Lower lobe of right lung (tissue), 2 donors: ENCODE data around the gene IFT122. TPM values are rescaled to one million over a fixed set of nuclear protein-coding genes. Genes with fewer than 3 reads are reported as not detected.

Experiments
- ATAC-seq, 2 donors: fragments of 200-7000 bp; cut with Tn5 transposase; one replicate each; pipeline ENCODE4 v1.9.1; 2020 to 2022; ENCODE audit warnings: mild to moderate bottlenecking in 2 of 2, moderate library complexity in 2 of 2
- DNase-seq: peaks from one replicate; pipeline ENCODE4 v3.0.0-alpha.2; 2020
- H3K27ac ChIP-seq: fragments of 200-600 bp; one replicate; pipeline ENCODE4 v1.8.0; 2022
- H3K27me3 ChIP-seq: fragments of 200-600 bp; one replicate; pipeline ENCODE4 v1.8.0; 2022; ENCODE audit warnings: low read depth
- H3K36me3 ChIP-seq: fragments of 200-600 bp; one replicate; pipeline ENCODE4 v1.8.0; 2022; ENCODE audit warnings: mild to moderate bottlenecking
- H3K4me1 ChIP-seq: fragments of 200-600 bp; one replicate; pipeline ENCODE4 v1.8.0; 2022
- H3K4me3 ChIP-seq: fragments of 200-600 bp; one replicate; pipeline ENCODE4 v1.8.0; 2022; ENCODE audit warnings: mild to moderate bottlenecking
- H3K9me3 ChIP-seq: fragments of 200-600 bp; one replicate; pipeline ENCODE4 v1.8.0; 2022
- intact Hi-C: fragments of 100-400 bp; cut with DNase I; formaldehyde crosslinking; loops from one replicate; pipeline ENCODE4 v1.11.0; 2022
- total RNA-seq: library from RNA; stranded (reverse); fragmentation: NEBNext Ultra II Directional; extraction: Animal tissue kit (Norgen Biotek cat#: 25700); gene quantifications from one replicate; pipeline ENCODE4 v1.2.1, GENCODE V29; 2021
- TF ChIP-seq, protein P1 (sequence below): fragments of 200-600 bp; IDR thresholded peaks from one replicate; pipeline ENCODE4 v1.8.0; 2022; ENCODE audit warnings: antibody characterized with exemption, mild to moderate bottlenecking
- donor health status: DM: no; HTN: yes; CAD: no; lungs with severe emphysema.

The IFT122 gene
- total RNA-seq, 1 donor from 2014 or later, result 29.9 TPM

- Histone ChIP-seq H3K4me1 (peaks cover 87% of the 10 kb centered on the region), H3K4me3 (no peak overlapping the region), H3K27ac (peak overlapping the region; percentile 43), H3K27me3 (no peaks in the 10 kb centered on the region), H3K9me3 (no peaks in the 10 kb centered on the region), H3K36me3 (peaks cover 95% of the 10 kb centered on the region)
- TF ChIP-seq, protein P1, sequence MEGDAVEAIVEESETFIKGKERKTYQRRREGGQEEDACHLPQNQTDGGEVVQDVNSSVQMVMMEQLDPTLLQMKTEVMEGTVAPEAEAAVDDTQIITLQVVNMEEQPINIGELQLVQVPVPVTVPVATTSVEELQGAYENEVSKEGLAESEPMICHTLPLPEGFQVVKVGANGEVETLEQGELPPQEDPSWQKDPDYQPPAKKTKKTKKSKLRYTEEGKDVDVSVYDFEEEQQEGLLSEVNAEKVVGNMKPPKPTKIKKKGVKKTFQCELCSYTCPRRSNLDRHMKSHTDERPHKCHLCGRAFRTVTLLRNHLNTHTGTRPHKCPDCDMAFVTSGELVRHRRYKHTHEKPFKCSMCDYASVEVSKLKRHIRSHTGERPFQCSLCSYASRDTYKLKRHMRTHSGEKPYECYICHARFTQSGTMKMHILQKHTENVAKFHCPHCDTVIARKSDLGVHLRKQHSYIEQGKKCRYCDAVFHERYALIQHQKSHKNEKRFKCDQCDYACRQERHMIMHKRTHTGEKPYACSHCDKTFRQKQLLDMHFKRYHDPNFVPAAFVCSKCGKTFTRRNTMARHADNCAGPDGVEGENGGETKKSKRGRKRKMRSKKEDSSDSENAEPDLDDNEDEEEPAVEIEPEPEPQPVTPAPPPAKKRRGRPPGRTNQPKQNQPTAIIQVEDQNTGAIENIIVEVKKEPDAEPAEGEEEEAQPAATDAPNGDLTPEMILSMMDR, result no peak
- ATAC-seq (no peak), DNase-seq (no peak)
- intact Hi-C loops, result no loop called here
Measured at GRCh38 chr3:129563332-129563731, 123.3 kb downstream of the IFT122 start.

- H3K9me3 ChIP-seq, result no peaks in the 10 kb centered on the region
- no peaks in the 10 kb centered on the region for H3K27me3 ChIP-seq
- intact Hi-C loops, result no loop called here
- H3K27ac ChIP-seq, result peak overlapping the region; percentile 43
- no peak overlapping the region for H3K4me3 ChIP-seq
- TF ChIP-seq, protein P1, result no peak
- DNase-seq (no peak), ATAC-seq (no peak)
- peaks cover 81% of the 10 kb centered on the region for H3K4me1 ChIP-seq
- H3K36me3 ChIP-seq, result peaks cover 95% of the 10 kb centered on the region
Measured at GRCh38 chr3:129563850-129564535, 124.0 kb downstream of the IFT122 start.

- Histone ChIP-seq H3K9me3 (no peaks in the 10 kb centered on the region), H3K4me3 (no peak overlapping the region), H3K27ac (peak overlapping the region; percentile 43), H3K4me1 (peaks cover 70% of the 10 kb centered on the region), H3K36me3 (peaks cover 95% of the 10 kb centered on the region), H3K27me3 (no peaks in the 10 kb centered on the region)
- ATAC-seq, result peak; percentile 4 to 25
- intact Hi-C loops, result no loop called here
- DNase-seq, result no peak
- TF ChIP-seq, protein P1, result no peak
Measured at GRCh38 chr3:129564981-129565644, 125.1 kb downstream of the IFT122 start.

DNA sequence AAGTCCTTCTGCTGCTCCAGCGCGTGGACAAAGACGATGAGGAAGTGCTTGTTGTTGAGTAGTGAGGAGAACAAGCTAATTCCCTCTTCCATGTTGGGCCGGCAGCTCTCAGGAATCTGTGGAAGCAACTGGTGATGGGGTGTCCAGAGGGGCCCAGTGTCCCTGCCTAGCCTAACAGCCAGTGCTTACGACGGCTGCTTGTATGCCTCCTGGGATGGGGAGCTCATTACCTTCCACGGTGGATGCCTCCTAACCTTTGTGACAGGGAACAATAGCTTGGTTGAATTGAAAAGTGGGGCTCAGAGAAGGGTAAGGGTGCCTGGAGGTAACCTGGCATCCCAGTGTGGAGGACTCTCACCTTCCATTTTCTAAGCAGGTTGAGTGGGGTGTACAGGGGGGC lies 125.9 kb downstream of the IFT122 start:
- TF ChIP-seq, protein P1, result no peak
- no peaks in the 10 kb centered on the region for H3K9me3 ChIP-seq
- ATAC-seq, result no peak
- peaks cover 98% of the 10 kb centered on the region for H3K36me3 ChIP-seq
- H3K4me1 ChIP-seq, result peaks cover 62% of the 10 kb centered on the region
- no peaks in the 10 kb centered on the region for H3K27me3 ChIP-seq
- no peak overlapping the region for H3K27ac ChIP-seq
- DNase-seq, result no peak
- no peak overlapping the region for H3K4me3 ChIP-seq
- intact Hi-C loops, result no loop called here

DNA sequence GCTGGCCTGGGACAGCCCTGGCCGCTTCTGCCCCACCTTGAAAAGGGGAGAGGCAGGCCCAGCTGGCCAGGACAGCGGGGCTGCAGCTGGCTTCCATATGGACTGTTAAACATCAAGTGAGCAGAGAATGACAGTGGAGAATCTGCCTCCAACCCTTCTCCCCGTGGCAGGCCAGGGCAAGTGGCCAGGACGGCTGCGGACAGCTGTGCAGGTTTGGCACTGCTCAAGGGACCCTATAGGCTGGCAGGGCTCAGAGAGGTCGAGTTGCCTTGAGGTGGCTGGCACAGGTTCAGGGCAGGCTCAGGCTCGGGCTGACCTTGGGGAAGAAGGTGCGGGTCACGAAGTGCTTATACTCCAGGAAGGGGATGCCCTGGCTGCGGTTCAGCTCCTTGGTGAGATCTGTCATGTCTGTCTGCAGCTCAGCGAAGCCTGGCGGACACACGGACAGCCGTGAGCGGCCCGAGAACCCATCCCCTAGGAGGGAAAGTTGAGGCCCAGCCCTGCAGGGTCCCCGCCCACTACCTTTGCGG lies 127.2 kb downstream of the IFT122 start:
- no peaks in the 10 kb centered on the region for H3K9me3 ChIP-seq

More for the DNA sequence above, 127.2 kb downstream of the IFT122 start:
- Histone ChIP-seq H3K36me3 (peaks cover 98% of the 10 kb centered on the region), H3K4me1 (peaks cover 49% of the 10 kb centered on the region), H3K4me3 (no peak overlapping the region), H3K27ac (peak overlapping the region; percentile 24), H3K27me3 (no peaks in the 10 kb centered on the region)
- DNase-seq, result no peak
- intact Hi-C loops, result no loop called here
- ATAC-seq, result peak in 1 of 2 donors; percentile 15
- TF ChIP-seq, protein P1, result no peak
